Natural killer cell (primary cell): Measurements from ENCODE around the gene PLXNA4. TPM values are rescaled to one million over a fixed set of nuclear protein-coding genes. Genes with fewer than 3 reads are reported as not detected.

Experiments
- ATAC-seq, 3 donors: fragments of 150-1000 bp in 2 of 3; fragments of 200-7000 bp in 1 of 3; cut with Tn5 transposase; 1 replicate in 1 of 3; 2 replicates in 2 of 3; pipeline ENCODE4 v1.10.0; 2021; ENCODE audit warnings: mild to moderate bottlenecking in 2 of 3, moderate library complexity in 2 of 3
- DNase-seq, 2 donors: peaks; one replicate each; pipeline versions ENCODE4 v3.0.0 to v3.0.0-alpha.2; 2013 to 2021; ENCODE audit warnings: mixed read lengths in 1 of 2
- H3K27ac ChIP-seq: one replicate; pipeline ENCODE4 v1.5.1; 2013; ENCODE audit warnings: mild to moderate bottlenecking, low read length
- H3K27me3 ChIP-seq: one replicate; pipeline ENCODE4 v1.6.1; 2013; ENCODE audit warnings: low read length; ENCODE audit not compliant: control insufficient read depth, insufficient read depth
- H3K36me3 ChIP-seq: one replicate; pipeline ENCODE4 v1.6.1; 2013; ENCODE audit warnings: low read length; ENCODE audit not compliant: control insufficient read depth, insufficient read depth
- H3K4me1 ChIP-seq: one replicate; pipeline ENCODE4 v1.6.1; 2013; ENCODE audit warnings: low read length; ENCODE audit not compliant: control insufficient read depth, insufficient read depth
- H3K4me3 ChIP-seq: one replicate; pipeline ENCODE4 v1.5.1; 2013; ENCODE audit warnings: low read length
- H3K9me3 ChIP-seq: one replicate; pipeline ENCODE4 v1.6.1; 2013; ENCODE audit warnings: low read length; ENCODE audit not compliant: control insufficient read depth, insufficient read depth
- H3K27ac Mint-ChIP-seq, 2 donors: one replicate each; pipeline ENCODE4 v1.8.0; 2022; ENCODE audit warnings: mild to moderate bottlenecking in 2 of 2, mixed read lengths in 2 of 2, moderate library complexity in 1 of 2
- H3K27me3 Mint-ChIP-seq, 2 donors: one replicate each; pipeline ENCODE4 v1.8.0; 2022; ENCODE audit warnings: low read depth in 2 of 2, mixed read lengths in 2 of 2
- H3K36me3 Mint-ChIP-seq: one replicate; pipeline ENCODE4 v1.8.0; 2022; ENCODE audit warnings: mixed read lengths
- H3K4me1 Mint-ChIP-seq, 2 donors: one replicate each; pipeline ENCODE4 v1.8.0; 2022; ENCODE audit warnings: mixed read lengths in 2 of 2
- H3K4me3 Mint-ChIP-seq: one replicate; pipeline ENCODE4 v1.8.0; 2022; ENCODE audit warnings: mild to moderate bottlenecking, moderate library complexity, mixed read lengths
- H3K9me3 Mint-ChIP-seq, 2 donors: one replicate each; pipeline ENCODE4 v1.8.0; 2022; ENCODE audit warnings: mixed read lengths in 2 of 2
- WGBS: methylation state at CpG from one replicate; pipeline ENCODE4 v1.1.7; 2013; ENCODE audit warnings: missing lambda C conversion rate; ENCODE audit not compliant: insufficient coverage; 5-methylcytosine and 5-hydroxymethylcytosine counted together
- intact Hi-C: fragments of 100-400 bp; cut with micrococcal nuclease; formaldehyde crosslinking; loops from one replicate; pipeline ENCODE4 v1.14.2; 2022
- total RNA-seq, 4 donors: library from RNA; stranded (reverse); fragments of 120-200 nt in 1 of 4; gene quantifications; one replicate each; pipeline versions ENCODE4 v1.2.3 to v1.2.4, GENCODE V29; 2013 to 2022
- TF ChIP-seq, protein P1 (sequence below): fragments of 200-600 bp; IDR thresholded peaks from one replicate; pipeline ENCODE4 v1.8.0; 2022; ENCODE audit warnings: antibody characterized with exemption

The PLXNA4 gene
- total RNA-seq, 3 donors from 2014 or later (not counting 1 experiment from before 2014, with no cell fraction given), result 5.1 to 15.3 (median 10.9) TPM

DNA sequence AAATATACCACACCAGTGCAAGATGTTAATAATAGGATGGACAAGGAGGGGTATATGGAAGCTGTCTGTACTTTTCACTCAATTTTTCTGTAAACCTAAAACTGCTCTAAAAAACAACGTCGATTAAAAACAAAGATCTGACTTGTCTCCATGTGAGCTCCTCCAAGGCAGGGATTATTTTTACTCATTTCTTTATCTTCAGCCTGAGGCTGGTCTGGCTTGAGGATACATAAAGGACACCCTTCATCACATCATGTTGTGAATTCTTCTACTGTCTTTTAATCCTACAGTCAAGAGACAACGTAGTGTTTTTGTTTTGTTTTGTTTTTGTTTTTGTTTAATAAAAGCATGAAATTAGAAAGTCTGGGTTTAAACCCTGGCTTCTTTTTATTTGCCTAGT, 486.9 kb downstream of the PLXNA4 start:
- Mint-ChIP-seq H3K9me3 (no peaks in the 10 kb centered on the region), H3K27me3 (peaks cover 3 to 20% of the 10 kb centered on the region in 2 donors), H3K27ac (no peak overlapping the region), H3K4me1 (no peaks in the 10 kb centered on the region), H3K36me3 (no peaks in the 10 kb centered on the region), H3K4me3 (no peak overlapping the region)
- no peaks in the 10 kb centered on the region for H3K27me3 ChIP-seq
- no peaks in the 10 kb centered on the region for H3K36me3 ChIP-seq
- H3K27ac ChIP-seq, result no peak overlapping the region
- ATAC-seq, result no peak
- intact Hi-C loops, result no loop called here
- H3K9me3 ChIP-seq, result no peaks in the 10 kb centered on the region
- no peak for DNase-seq
- H3K4me1 ChIP-seq, result no peaks in the 10 kb centered on the region
- WGBS, result 100% methylated on average over 2 of the region's 3 CpGs
- TF ChIP-seq, protein P1, sequence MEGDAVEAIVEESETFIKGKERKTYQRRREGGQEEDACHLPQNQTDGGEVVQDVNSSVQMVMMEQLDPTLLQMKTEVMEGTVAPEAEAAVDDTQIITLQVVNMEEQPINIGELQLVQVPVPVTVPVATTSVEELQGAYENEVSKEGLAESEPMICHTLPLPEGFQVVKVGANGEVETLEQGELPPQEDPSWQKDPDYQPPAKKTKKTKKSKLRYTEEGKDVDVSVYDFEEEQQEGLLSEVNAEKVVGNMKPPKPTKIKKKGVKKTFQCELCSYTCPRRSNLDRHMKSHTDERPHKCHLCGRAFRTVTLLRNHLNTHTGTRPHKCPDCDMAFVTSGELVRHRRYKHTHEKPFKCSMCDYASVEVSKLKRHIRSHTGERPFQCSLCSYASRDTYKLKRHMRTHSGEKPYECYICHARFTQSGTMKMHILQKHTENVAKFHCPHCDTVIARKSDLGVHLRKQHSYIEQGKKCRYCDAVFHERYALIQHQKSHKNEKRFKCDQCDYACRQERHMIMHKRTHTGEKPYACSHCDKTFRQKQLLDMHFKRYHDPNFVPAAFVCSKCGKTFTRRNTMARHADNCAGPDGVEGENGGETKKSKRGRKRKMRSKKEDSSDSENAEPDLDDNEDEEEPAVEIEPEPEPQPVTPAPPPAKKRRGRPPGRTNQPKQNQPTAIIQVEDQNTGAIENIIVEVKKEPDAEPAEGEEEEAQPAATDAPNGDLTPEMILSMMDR, result no peak
- no peak overlapping the region for H3K4me3 ChIP-seq

DNA sequence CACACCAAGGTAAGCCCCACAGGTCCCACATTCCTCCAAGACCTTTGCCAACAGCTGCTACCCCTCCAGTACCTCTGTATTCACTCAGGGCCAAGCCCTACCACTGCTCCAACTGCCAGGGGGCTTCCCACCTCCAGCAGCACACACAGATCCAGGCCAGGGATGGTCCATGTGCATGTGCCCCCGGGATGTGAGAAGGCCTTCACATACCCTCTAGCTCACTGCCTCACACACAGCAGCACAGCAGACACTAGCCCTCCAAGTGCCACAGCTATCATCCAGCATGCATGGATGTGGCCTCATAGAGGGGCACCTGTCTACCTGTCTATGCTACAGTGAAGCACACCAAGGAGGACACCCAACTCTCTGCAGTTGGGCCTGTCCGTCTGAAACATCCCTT, 488.8 kb downstream of the PLXNA4 start:
- no peaks in the 10 kb centered on the region for H3K4me1 ChIP-seq
- H3K27me3 Mint-ChIP-seq, result peaks cover 8 to 36% of the 10 kb centered on the region in 2 donors
- no peaks in the 10 kb centered on the region for H3K27me3 ChIP-seq
- H3K27ac Mint-ChIP-seq, result no peak overlapping the region
- DNase-seq (no peak), ATAC-seq (no peak)
- 87% methylated on average over 2 of the region's 2 CpGs for WGBS
- H3K27ac ChIP-seq, result no peak overlapping the region
- intact Hi-C loops, result no loop called here
- no peaks in the 10 kb centered on the region for H3K36me3 ChIP-seq
- no peaks in the 10 kb centered on the region for H3K9me3 Mint-ChIP-seq
- H3K4me3 ChIP-seq, result no peak overlapping the region
- TF ChIP-seq, protein P1, result no peak
- H3K9me3 ChIP-seq, result no peaks in the 10 kb centered on the region
- no peak overlapping the region for H3K4me3 Mint-ChIP-seq
- no peaks in the 10 kb centered on the region for H3K4me1 Mint-ChIP-seq
- H3K36me3 Mint-ChIP-seq, result no peaks in the 10 kb centered on the region

DNA sequence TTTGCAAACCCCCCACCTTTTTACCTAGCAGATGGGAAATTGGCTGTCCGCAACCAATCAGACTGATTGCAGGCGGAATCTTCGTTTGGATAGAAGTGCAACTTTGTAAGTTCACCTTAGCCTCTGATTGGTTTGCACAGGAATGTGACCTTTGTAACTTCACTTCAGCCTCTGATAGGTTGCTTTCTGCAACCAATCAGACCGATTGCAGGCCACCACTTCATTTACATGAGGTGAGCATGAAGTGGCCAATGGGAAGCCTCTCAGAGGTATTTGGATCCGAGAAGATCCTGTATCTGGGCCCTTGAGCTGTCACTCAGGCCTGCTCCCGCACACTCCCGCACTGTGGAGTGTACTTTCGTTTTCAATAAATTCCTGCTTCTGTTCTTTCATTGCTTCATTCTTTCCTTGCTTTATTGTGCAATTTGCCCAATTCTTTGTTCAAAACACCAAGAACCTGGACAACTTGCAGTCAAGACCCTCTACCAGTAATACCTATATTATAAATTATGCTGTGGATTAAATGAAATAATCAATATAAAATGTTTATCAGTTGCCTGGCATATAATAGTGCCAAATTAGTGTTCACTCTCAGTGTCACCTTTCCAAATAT, 491.4 kb downstream of the PLXNA4 start:
- TF ChIP-seq, protein P1, result no peak
- intact Hi-C loops, result no loop called here
- Mint-ChIP-seq H3K27me3 (peaks cover 13 to 53% of the 10 kb centered on the region in 2 donors), H3K36me3 (no peaks in the 10 kb centered on the region), H3K9me3 (no peaks in the 10 kb centered on the region), H3K4me1 (no peaks in the 10 kb centered on the region), H3K27ac (no peak overlapping the region), H3K4me3 (no peak overlapping the region)
- DNase-seq, result no peak
- no peak overlapping the region for H3K27ac ChIP-seq
- H3K36me3 ChIP-seq, result no peaks in the 10 kb centered on the region
- no peaks in the 10 kb centered on the region for H3K27me3 ChIP-seq
- H3K9me3 ChIP-seq, result no peaks in the 10 kb centered on the region
- no peak overlapping the region for H3K4me3 ChIP-seq
- no peak for ATAC-seq
- 82% methylated on average over 8 of the region's 8 CpGs for WGBS
- no peaks in the 10 kb centered on the region for H3K4me1 ChIP-seq

DNA sequence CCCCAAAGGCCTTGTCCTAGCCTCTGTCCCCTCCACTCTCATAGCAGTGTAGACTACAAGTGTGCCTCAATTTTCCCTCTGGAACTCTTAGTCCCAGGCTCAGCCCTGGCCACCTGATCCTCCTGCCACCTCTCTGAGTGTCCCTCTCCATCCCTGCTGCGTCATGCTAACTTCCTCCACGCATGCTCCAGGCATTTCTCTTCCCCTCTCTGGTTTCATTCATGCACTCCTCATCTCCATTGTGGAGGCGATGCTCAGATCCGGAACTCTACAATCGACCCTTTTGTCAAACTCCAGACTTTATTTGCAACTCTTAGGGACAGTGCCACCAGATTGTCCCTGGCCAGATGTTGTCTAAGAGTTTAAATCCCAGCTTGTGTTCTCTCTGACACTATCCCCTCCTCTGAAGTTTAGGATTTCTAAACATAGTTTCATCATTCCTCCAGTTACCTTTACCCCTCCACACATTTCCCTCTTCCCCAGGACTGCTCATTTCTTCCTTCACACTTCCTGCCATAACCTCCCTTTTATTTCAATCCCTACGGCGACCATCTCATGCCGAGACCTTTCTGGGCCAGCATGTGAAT, 492.6 kb downstream of the PLXNA4 start:
- H3K4me1 Mint-ChIP-seq, result no peaks in the 10 kb centered on the region
- no peaks in the 10 kb centered on the region for H3K36me3 Mint-ChIP-seq
- WGBS, result 83% methylated on average over 8 of the region's 8 CpGs
- Histone ChIP-seq H3K27me3 (no peaks in the 10 kb centered on the region), H3K36me3 (no peaks in the 10 kb centered on the region), H3K9me3 (no peaks in the 10 kb centered on the region), H3K27ac (no peak overlapping the region), H3K4me3 (no peak overlapping the region), H3K4me1 (no peaks in the 10 kb centered on the region)
- no peak overlapping the region for H3K4me3 Mint-ChIP-seq
- H3K27me3 Mint-ChIP-seq, result peaks cover 13 to 47% of the 10 kb centered on the region in 2 donors
- DNase-seq (no peak), ATAC-seq (no peak)
- H3K27ac Mint-ChIP-seq, result no peak overlapping the region
- intact Hi-C loops, result no loop called here
- no peaks in the 10 kb centered on the region for H3K9me3 Mint-ChIP-seq
- TF ChIP-seq, protein P1, result no peak
